ENCODE measurements around the gene BTNL8. TPM values are rescaled to one million over a fixed set of nuclear protein-coding genes. Genes with fewer than 3 reads are reported as not detected.

BTNL8 gene
- total RNA-seq, 3 donors from 2014 or later (not counting 1 experiment from before 2014, with no cell fraction given): 0.75 TPM; not detected in 2

GRCh38 chr5:180870276-180871068 lies 28.5 kb upstream of the BTNL8 start:
- Mint-ChIP-seq H3K36me3 (no peaks in the 10 kb centered on the region), H3K27me3 (ENCODE audit: low read depth in 2 of 2) (peaks cover 13 to 19% of the 10 kb centered on the region in 2 donors), H3K9me3 (no peaks in the 10 kb centered on the region), H3K4me3 (no peak overlapping the region), H3K4me1 (no peaks in the 10 kb centered on the region), H3K27ac (no peak overlapping the region)
- 79% methylated on average over 16 of the region's 16 CpGs for WGBS (ENCODE audit: insufficient coverage)
- Histone ChIP-seq H3K9me3 (ENCODE audit: control insufficient read depth, insufficient read depth, low read length) (no peaks in the 10 kb centered on the region), H3K27me3 (ENCODE audit: control insufficient read depth, insufficient read depth, low read length) (no peaks in the 10 kb centered on the region), H3K4me1 (ENCODE audit: control insufficient read depth, insufficient read depth, low read length) (peaks cover 3% of the 10 kb centered on the region), H3K4me3 (ENCODE audit: low read length) (no peak overlapping the region), H3K27ac (ENCODE audit: low read length) (no peak overlapping the region), H3K36me3 (ENCODE audit: control insufficient read depth, insufficient read depth, low read length) (no peaks in the 10 kb centered on the region)
- no peak for ATAC-seq
- no peak for DNase-seq
- no peak for TF ChIP-seq CTCF (IDR thresholded peaks at IDR 0.05)
- intact Hi-C loops (cut with micrococcal nuclease): no loop called here

GRCh38 chr5:180872419-180872818 lies 26.5 kb upstream of the BTNL8 start:
- 84% methylated on average over 7 of the region's 9 CpGs for WGBS (ENCODE audit: insufficient coverage)
- H3K27ac Mint-ChIP-seq: no peak overlapping the region
- no peaks in the 10 kb centered on the region for H3K9me3 Mint-ChIP-seq

GRCh38 chr5:180873615-180874520 lies 25.1 kb upstream of the BTNL8 start:
- H3K36me3 ChIP-seq (ENCODE audit: control insufficient read depth, insufficient read depth, low read length): no peaks in the 10 kb centered on the region
- Mint-ChIP-seq H3K9me3 (no peaks in the 10 kb centered on the region), H3K27me3 (ENCODE audit: low read depth in 2 of 2) (peaks cover 2% of the 10 kb centered on the region in 2 donors), H3K36me3 (no peaks in the 10 kb centered on the region), H3K4me3 (no peak overlapping the region), H3K4me1 (no peaks in the 10 kb centered on the region), H3K27ac (no peak overlapping the region)
- peak; percentile 55 to 80 (median 60) for ATAC-seq
- intact Hi-C loops (cut with micrococcal nuclease): no loop called here
- peaks cover 3% of the 10 kb centered on the region for H3K4me1 ChIP-seq (ENCODE audit: control insufficient read depth, insufficient read depth, low read length)
- WGBS (ENCODE audit: insufficient coverage): 65% methylated on average over 13 of the region's 13 CpGs
- no peaks in the 10 kb centered on the region for H3K9me3 ChIP-seq (ENCODE audit: control insufficient read depth, insufficient read depth, low read length)
- DNase-seq: peak in 1 of 2 donors; percentile 61
- H3K27ac ChIP-seq (ENCODE audit: low read length): no peak overlapping the region
- TF ChIP-seq CTCF (IDR thresholded peaks at IDR 0.05): no peak
- H3K4me3 ChIP-seq (ENCODE audit: low read length): no peak overlapping the region
- H3K27me3 ChIP-seq (ENCODE audit: control insufficient read depth, insufficient read depth, low read length): no peaks in the 10 kb centered on the region

More at GRCh38 chr5:180872419-180872818, 26.5 kb upstream of the BTNL8 start:
- no peak overlapping the region for H3K4me3 ChIP-seq (ENCODE audit: low read length)
- no peak for TF ChIP-seq CTCF (IDR thresholded peaks at IDR 0.05)
- intact Hi-C loops (cut with micrococcal nuclease): no loop called here
- Mint-ChIP-seq H3K36me3 (no peaks in the 10 kb centered on the region), H3K4me1 (no peaks in the 10 kb centered on the region), H3K4me3 (no peak overlapping the region), H3K27me3 (ENCODE audit: low read depth in 2 of 2) (peaks cover 0 to 8% of the 10 kb centered on the region in 2 donors)
- ATAC-seq (no peak), DNase-seq (no peak)
- no peaks in the 10 kb centered on the region for H3K9me3 ChIP-seq (ENCODE audit: control insufficient read depth, insufficient read depth, low read length)
- peaks cover 3% of the 10 kb centered on the region for H3K4me1 ChIP-seq (ENCODE audit: control insufficient read depth, insufficient read depth, low read length)
- no peak overlapping the region for H3K27ac ChIP-seq (ENCODE audit: low read length)
- no peaks in the 10 kb centered on the region for H3K27me3 ChIP-seq (ENCODE audit: control insufficient read depth, insufficient read depth, low read length)
- no peaks in the 10 kb centered on the region for H3K36me3 ChIP-seq (ENCODE audit: control insufficient read depth, insufficient read depth, low read length)
